Endothelial cell (in vitro differentiated cells): Measurements from ENCODE around the gene N4BP2L2. TPM values are rescaled to one million over a fixed set of nuclear protein-coding genes. Genes with fewer than 3 reads are reported as not detected.

Experiments
- DNase-seq: peaks from one replicate; pipeline ENCODE4 v3.0.0; 2021; ENCODE audit warnings: low spot score
- H3K27ac Mint-ChIP-seq: one replicate; pipeline ENCODE4 v1.8.0; 2021; ENCODE audit warnings: mixed read lengths, inconsistent platforms; ENCODE audit not compliant: unreplicated experiment
- H3K27me3 Mint-ChIP-seq: one replicate; pipeline ENCODE4 v1.8.0; 2021; ENCODE audit warnings: mild to moderate bottlenecking, moderate library complexity, mixed read lengths, inconsistent platforms; ENCODE audit not compliant: unreplicated experiment
- H3K36me3 Mint-ChIP-seq: one replicate; pipeline ENCODE4 v1.8.0; 2021; ENCODE audit warnings: mild to moderate bottlenecking, low read depth, mixed read lengths, inconsistent platforms; ENCODE audit not compliant: unreplicated experiment
- H3K4me1 Mint-ChIP-seq: one replicate; pipeline ENCODE4 v1.8.0; 2021; ENCODE audit warnings: mild to moderate bottlenecking, mixed read lengths, inconsistent platforms; ENCODE audit not compliant: unreplicated experiment
- H3K4me3 Mint-ChIP-seq: one replicate; pipeline ENCODE4 v1.8.0; 2021; ENCODE audit warnings: mild to moderate bottlenecking, mixed read lengths, inconsistent platforms; ENCODE audit not compliant: unreplicated experiment
- H3K9me3 Mint-ChIP-seq: one replicate; pipeline ENCODE4 v1.8.0; 2021; ENCODE audit warnings: mixed read lengths, inconsistent platforms; ENCODE audit not compliant: unreplicated experiment
- CTCF ChIP-seq: fragments of 200-600 bp; sonication (generic); IDR thresholded peaks from one replicate; pipeline ENCODE4 v1.5.0; 2021; ENCODE audit warnings: antibody characterized with exemption; ENCODE audit not compliant: unreplicated experiment
- total RNA-seq: library from RNA; stranded (reverse); fragmentation: NEBNext Ultra II Directional; extraction: Animal tissue kit (Norgen Biotek cat#: 25700); gene quantifications from one replicate; pipeline ENCODE4 v1.2.1, GENCODE V29; 2021; ENCODE audit not compliant: unreplicated experiment

N4BP2L2 gene
- total RNA-seq, 1 donor from 2014 or later: 81.1 TPM

GRCh38 chr13:32454886-32455593, 83.6 kb downstream of the N4BP2L2 start:
- no peak for DNase-seq
- TF ChIP-seq CTCF: no peak
- no peak overlapping the region for H3K4me3 Mint-ChIP-seq
- H3K36me3 Mint-ChIP-seq: peaks cover 5% of the 10 kb centered on the region
- peaks cover 1% of the 10 kb centered on the region for H3K27me3 Mint-ChIP-seq
- H3K27ac Mint-ChIP-seq: no peak overlapping the region
- no peaks in the 10 kb centered on the region for H3K9me3 Mint-ChIP-seq
- H3K4me1 Mint-ChIP-seq: no peaks in the 10 kb centered on the region

GRCh38 chr13:32453981-32454380, 84.6 kb downstream of the N4BP2L2 start:
- no peaks in the 10 kb centered on the region for H3K9me3 Mint-ChIP-seq
- H3K27ac Mint-ChIP-seq: no peak overlapping the region
- no peak for DNase-seq
- peaks cover 1% of the 10 kb centered on the region for H3K27me3 Mint-ChIP-seq
- no peak overlapping the region for H3K4me3 Mint-ChIP-seq
- TF ChIP-seq CTCF: no peak
- H3K4me1 Mint-ChIP-seq: no peaks in the 10 kb centered on the region
- peaks cover 5% of the 10 kb centered on the region for H3K36me3 Mint-ChIP-seq

- no peaks in the 10 kb centered on the region for H3K9me3 Mint-ChIP-seq
- TF ChIP-seq CTCF: no peak
- H3K27me3 Mint-ChIP-seq: no peaks in the 10 kb centered on the region
- no peaks in the 10 kb centered on the region for H3K36me3 Mint-ChIP-seq
- no peak overlapping the region for H3K27ac Mint-ChIP-seq
- H3K4me3 Mint-ChIP-seq: no peak overlapping the region
- no peak for DNase-seq
- H3K4me1 Mint-ChIP-seq: no peaks in the 10 kb centered on the region
These were observed 89.6 kb downstream of the N4BP2L2 start for GRCh38 chr13:32448972-32449371.

- TF ChIP-seq CTCF: no peak
- Mint-ChIP-seq H3K27me3 (no peaks in the 10 kb centered on the region), H3K4me1 (no peaks in the 10 kb centered on the region), H3K9me3 (no peaks in the 10 kb centered on the region), H3K27ac (no peak overlapping the region), H3K4me3 (no peak overlapping the region), H3K36me3 (no peaks in the 10 kb centered on the region)
- no peak for DNase-seq
These were observed 90.5 kb downstream of the N4BP2L2 start for GRCh38 chr13:32447894-32448623.
